Ishikawa (cell line): ENCODE data around the gene PROC.

ENCODE experiments used
- CEBPB ChIP-seq: IDR thresholded peaks from 2 replicates; pipeline ENCODE4 v1.6.1; 2012
- CREB1 ChIP-seq: IDR thresholded peaks from 2 replicates; pipeline ENCODE4 v1.6.1; 2012; ENCODE audit warnings: low read depth
- EGR1 ChIP-seq: IDR thresholded peaks from 2 replicates; pipeline ENCODE4 v1.6.1; 2012
- EP300 ChIP-seq: IDR thresholded peaks from 2 replicates; pipeline ENCODE4 v1.6.1; 2012; ENCODE audit warnings: borderline replicate concordance
- FOXM1 ChIP-seq: IDR thresholded peaks from 2 replicates; pipeline ENCODE4 v1.6.1; 2012; ENCODE audit warnings: low read depth, borderline replicate concordance
- NFIC ChIP-seq: IDR thresholded peaks from 2 replicates; pipeline ENCODE4 v1.6.1; 2012
- RAD21 ChIP-seq: IDR thresholded peaks from 2 replicates; pipeline ENCODE4 v1.6.1; 2012; ENCODE audit warnings: low read depth
- TAF1 ChIP-seq: IDR thresholded peaks from 2 replicates; pipeline ENCODE4 v1.6.1; 2012; ENCODE audit warnings: low read depth, mild to moderate bottlenecking
- TCF12 ChIP-seq: IDR thresholded peaks from 2 replicates; pipeline ENCODE4 v1.6.1; 2012; ENCODE audit warnings: low read depth
- TEAD4 ChIP-seq: IDR thresholded peaks from 2 replicates; pipeline ENCODE4 v1.6.1; 2012
- USF1 ChIP-seq: IDR thresholded peaks from 2 replicates; pipeline ENCODE4 v1.6.1; 2012
- YY1 ChIP-seq: IDR thresholded peaks from 2 replicates; pipeline ENCODE4 v1.6.1; 2012; ENCODE audit warnings: low read depth
- ZBTB7A ChIP-seq: IDR thresholded peaks from 2 replicates; pipeline ENCODE4 v1.6.1; 2012; ENCODE audit warnings: low read depth
- TF ChIP-seq, protein P1 (sequence below): IDR thresholded peaks from 2 replicates; pipeline ENCODE4 v1.6.1; 2012
- TF ChIP-seq, protein P2 (sequence below): IDR thresholded peaks from 2 replicates; pipeline ENCODE4 v1.6.1; 2012; ENCODE audit warnings: low read depth, mild to moderate bottlenecking

The PROC gene

DNA sequence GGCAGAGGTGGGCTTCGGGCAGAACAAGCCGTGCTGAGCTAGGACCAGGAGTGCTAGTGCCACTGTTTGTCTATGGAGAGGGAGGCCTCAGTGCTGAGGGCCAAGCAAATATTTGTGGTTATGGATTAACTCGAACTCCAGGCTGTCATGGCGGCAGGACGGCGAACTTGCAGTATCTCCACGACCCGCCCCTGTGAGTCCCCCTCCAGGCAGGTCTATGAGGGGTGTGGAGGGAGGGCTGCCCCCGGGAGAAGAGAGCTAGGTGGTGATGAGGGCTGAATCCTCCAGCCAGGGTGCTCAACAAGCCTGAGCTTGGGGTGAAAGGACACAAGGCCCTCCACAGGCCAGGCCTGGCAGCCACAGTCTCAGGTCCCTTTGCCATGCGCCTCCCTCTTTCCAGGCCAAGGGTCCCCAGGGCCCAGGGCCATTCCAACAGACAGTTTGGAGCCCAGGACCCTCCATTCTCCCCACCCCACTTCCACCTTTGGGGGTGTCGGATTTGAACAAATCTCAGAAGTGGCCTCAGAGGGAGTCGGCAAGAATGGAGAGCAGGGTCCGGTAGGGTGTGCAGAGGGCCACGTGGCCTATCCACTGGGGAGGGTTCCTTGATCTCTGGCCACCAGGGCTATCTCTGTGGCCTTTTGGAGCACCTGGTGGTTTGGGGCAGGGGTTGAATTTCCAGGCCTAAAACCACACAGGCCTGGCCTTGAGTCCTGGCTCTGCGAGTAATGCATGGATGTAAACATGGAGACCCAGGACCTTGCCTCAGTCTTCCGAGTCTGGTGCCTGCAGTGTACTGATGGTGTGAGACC, at the start of gene PROC:
TSS of gene PROC (plus strand) at position 128 of the 812 bp plus-strand sequence. CDS start 1,516 bp downstream, outside the sequence.
- TF ChIP-seq EGR1: no peak
- TF ChIP-seq TCF12: no peak
- no peak for TF ChIP-seq USF1
- TF ChIP-seq, protein P1, sequence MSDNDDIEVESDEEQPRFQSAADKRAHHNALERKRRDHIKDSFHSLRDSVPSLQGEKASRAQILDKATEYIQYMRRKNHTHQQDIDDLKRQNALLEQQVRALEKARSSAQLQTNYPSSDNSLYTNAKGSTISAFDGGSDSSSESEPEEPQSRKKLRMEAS: no peak
- TF ChIP-seq FOXM1: no peak
- TF ChIP-seq, protein P2, sequence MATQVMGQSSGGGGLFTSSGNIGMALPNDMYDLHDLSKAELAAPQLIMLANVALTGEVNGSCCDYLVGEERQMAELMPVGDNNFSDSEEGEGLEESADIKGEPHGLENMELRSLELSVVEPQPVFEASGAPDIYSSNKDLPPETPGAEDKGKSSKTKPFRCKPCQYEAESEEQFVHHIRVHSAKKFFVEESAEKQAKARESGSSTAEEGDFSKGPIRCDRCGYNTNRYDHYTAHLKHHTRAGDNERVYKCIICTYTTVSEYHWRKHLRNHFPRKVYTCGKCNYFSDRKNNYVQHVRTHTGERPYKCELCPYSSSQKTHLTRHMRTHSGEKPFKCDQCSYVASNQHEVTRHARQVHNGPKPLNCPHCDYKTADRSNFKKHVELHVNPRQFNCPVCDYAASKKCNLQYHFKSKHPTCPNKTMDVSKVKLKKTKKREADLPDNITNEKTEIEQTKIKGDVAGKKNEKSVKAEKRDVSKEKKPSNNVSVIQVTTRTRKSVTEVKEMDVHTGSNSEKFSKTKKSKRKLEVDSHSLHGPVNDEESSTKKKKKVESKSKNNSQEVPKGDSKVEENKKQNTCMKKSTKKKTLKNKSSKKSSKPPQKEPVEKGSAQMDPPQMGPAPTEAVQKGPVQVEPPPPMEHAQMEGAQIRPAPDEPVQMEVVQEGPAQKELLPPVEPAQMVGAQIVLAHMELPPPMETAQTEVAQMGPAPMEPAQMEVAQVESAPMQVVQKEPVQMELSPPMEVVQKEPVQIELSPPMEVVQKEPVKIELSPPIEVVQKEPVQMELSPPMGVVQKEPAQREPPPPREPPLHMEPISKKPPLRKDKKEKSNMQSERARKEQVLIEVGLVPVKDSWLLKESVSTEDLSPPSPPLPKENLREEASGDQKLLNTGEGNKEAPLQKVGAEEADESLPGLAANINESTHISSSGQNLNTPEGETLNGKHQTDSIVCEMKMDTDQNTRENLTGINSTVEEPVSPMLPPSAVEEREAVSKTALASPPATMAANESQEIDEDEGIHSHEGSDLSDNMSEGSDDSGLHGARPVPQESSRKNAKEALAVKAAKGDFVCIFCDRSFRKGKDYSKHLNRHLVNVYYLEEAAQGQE: no peak
- TF ChIP-seq CREB1: no peak

- TF ChIP-seq CREB1 (no peak), ZBTB7A (no peak), CEBPB (no peak), FOXM1 (no peak), RAD21 (no peak), TAF1 (no peak), USF1 (no peak), EP300 (no peak), TCF12 (no peak), YY1 (no peak)
- TF ChIP-seq, protein P1: no peak
- TF ChIP-seq, protein P2: no peak
These were observed 48.2 kb upstream of the PROC start for GRCh38 chr2:127370010-127370409.

DNA sequence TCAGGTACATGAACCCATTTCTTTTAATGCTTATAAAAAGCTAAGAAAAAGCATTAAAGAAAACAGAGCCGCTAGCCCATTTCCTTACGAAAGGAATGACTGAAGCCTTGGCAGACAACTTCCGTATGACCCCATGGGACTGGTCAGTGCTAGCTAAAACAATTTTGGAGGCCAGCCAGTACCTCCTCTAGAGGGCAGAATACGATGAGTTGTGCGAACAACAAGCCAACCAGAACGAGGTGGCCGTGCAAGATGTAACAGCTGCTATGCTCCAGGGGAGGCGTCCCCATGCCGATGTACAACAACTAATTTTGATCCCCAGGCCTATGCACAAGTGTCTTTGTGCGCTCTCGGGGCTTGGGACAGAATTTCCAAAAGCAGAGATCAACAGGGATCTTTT, 47.2 kb upstream of the PROC start:
- TF ChIP-seq EP300 (no peak), NFIC (peak; percentile 53), RAD21 (peak; percentile 51)
- TF ChIP-seq, protein P1: 0 out of 2 replicates have a peak, but pooled peaks have one; percentile 20

GRCh38 chr2:127373362-127374083, 44.7 kb upstream of the PROC start:
- TF ChIP-seq RAD21: no peak
- no peak for TF ChIP-seq EP300
- no peak for TF ChIP-seq CREB1
- no peak for TF ChIP-seq USF1
- no peak for TF ChIP-seq TEAD4
- TF ChIP-seq YY1: no peak
- TF ChIP-seq EGR1: no peak

DNA sequence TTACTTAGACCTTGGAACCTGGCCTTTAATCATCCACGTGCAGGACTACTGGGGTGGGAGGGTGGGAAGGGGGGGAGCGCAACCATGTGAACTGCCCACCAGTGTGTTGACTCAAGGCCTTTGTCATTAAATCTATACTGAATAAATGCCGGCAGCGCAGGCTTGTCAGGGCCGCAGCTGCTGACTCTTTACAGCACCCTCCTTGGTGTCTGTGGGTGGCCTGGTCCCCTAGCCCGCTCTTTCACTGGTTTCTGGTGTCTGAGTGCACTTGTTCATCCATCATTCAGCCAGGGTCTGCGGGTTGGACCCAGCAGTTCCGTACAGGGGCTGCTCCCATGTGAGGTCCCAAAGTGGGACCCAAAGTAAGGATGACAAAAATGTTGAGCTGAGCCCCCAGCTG, 42.0 kb upstream of the PROC start:
- TF ChIP-seq NFIC: no peak
- TF ChIP-seq EGR1: no peak
- no peak for TF ChIP-seq EP300
- no peak for TF ChIP-seq FOXM1
- TF ChIP-seq, protein P2: no peak
- TF ChIP-seq, protein P1: no peak
- no peak for TF ChIP-seq TCF12
- no peak for TF ChIP-seq CEBPB
- no peak for TF ChIP-seq RAD21
- no peak for TF ChIP-seq ZBTB7A
- no peak for TF ChIP-seq YY1
- no peak for TF ChIP-seq TEAD4
- TF ChIP-seq TAF1: no peak
- no peak for TF ChIP-seq USF1
- no peak for TF ChIP-seq CREB1
